Fibroblast of lung (primary cell): ENCODE measurements around the gene GPC5.

Source experiments
- EZH2 ChIP-seq: IDR thresholded peaks from 2 replicates; pipeline ENCODE4 v1.5.1; 2012; ENCODE audit warnings: low read length, control low read depth, mild to moderate bottlenecking; ENCODE audit errors: missing control alignments
- TF ChIP-seq, protein P1 (sequence below), 2 donors: IDR thresholded peaks in 1 of 2; conservative IDR thresholded peaks in 1 of 2; 1 replicate in 1 of 2; 2 replicates in 1 of 2; pipeline ENCODE4 v1.5.1; 2011 to 2012; ENCODE audit warnings: low read length in 2 of 2, control low read depth in 1 of 2, inconsistent platforms in 1 of 2, low read depth in 1 of 2, mild to moderate bottlenecking in 1 of 2

DNA sequence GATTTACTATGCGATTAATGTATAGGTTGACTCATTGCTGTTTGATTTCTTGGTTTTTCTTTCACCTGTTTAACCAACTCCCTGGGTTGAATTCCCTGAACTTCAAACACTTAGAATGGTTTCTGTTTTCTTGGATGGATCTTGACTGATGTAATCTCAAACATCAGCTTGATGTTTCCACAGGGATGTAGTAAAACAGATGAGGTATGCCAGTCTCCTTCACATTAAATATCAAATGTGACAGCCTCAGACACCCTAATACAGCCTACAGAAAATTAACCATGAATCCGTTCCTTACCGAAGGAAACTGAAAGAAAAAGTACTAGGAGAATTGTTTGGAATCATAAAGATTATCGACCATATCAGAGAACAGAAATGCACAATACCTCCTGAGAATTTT is 631.2 kb downstream of the GPC5 start:
- TF ChIP-seq, protein P1, sequence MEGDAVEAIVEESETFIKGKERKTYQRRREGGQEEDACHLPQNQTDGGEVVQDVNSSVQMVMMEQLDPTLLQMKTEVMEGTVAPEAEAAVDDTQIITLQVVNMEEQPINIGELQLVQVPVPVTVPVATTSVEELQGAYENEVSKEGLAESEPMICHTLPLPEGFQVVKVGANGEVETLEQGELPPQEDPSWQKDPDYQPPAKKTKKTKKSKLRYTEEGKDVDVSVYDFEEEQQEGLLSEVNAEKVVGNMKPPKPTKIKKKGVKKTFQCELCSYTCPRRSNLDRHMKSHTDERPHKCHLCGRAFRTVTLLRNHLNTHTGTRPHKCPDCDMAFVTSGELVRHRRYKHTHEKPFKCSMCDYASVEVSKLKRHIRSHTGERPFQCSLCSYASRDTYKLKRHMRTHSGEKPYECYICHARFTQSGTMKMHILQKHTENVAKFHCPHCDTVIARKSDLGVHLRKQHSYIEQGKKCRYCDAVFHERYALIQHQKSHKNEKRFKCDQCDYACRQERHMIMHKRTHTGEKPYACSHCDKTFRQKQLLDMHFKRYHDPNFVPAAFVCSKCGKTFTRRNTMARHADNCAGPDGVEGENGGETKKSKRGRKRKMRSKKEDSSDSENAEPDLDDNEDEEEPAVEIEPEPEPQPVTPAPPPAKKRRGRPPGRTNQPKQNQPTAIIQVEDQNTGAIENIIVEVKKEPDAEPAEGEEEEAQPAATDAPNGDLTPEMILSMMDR (conservative IDR thresholded peaks at IDR 0.05 in 1 of 2, IDR thresholded peaks at IDR 0.05 in 1 of 2; ENCODE audit: low read depth in 1 of 2, low read length in 2 of 2), result no peak
- TF ChIP-seq EZH2, result no peak
